GM23338 (cell line): Measurements from ENCODE around the gene KIF2A.

Source experiments
- CTCF ChIP-seq, 2 experiments: fragments of 200-600 bp in 1 of 2; sonication (generic) in 1 of 2; conservative IDR thresholded peaks; 2 replicates each; pipeline versions ENCODE4 v1.5.1 to v1.6.1; 2016 to 2017; ENCODE audit warnings: antibody characterized with exemption in 2 of 2, low read depth in 2 of 2, mild to moderate bottlenecking in 2 of 2, moderate library complexity in 1 of 2
- POLR2AphosphoS5 ChIP-seq: IDR thresholded peaks from 2 replicates; pipeline ENCODE4 v1.6.1; 2016; ENCODE audit warnings: antibody characterized with exemption, low read depth

DNA sequence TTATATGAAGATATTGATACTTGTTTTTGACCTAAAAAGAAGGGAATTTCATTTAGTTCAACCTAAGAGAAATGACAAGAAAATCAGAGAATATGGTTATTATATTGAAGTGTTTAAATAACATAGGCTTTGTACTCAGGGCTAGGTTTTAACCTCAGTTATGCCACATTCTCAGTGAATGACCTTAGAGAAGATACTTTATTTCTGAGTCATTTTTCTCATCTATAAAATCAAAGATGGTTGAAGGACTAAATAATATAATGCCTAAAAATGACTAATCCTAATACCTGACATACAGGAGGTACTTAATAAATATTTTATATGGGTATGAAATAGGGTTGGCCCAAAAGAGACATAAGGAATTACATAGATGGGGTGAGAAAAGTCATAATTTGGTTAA, 65.4 kb downstream of the KIF2A start:
- TF ChIP-seq CTCF (conservative IDR thresholded peaks at IDR 0.05; ENCODE audit: low read depth in 2 of 2) (no peak), POLR2AphosphoS5 (no peak)
